Stimulated activated CD8-positive, alpha-beta memory T cell treated with anti-CD3 and anti-CD28 coated beads, Interleukin-2, amount 100 ng/mL, for 48 hours (primary cell): ENCODE results near the gene C2orf42.
"Not testable (repeated sequence)": the region's sequence is repeated elsewhere in the genome, so short reads cannot be mapped to it uniquely, and the experiment has no call there.

Experiments
- DNase-seq, 2 donors: peaks; one replicate each; pipeline ENCODE4 v3.0.0-alpha.2; 2020; ENCODE audit warnings: low read depth in 2 of 2

The C2orf42 gene

DNA sequence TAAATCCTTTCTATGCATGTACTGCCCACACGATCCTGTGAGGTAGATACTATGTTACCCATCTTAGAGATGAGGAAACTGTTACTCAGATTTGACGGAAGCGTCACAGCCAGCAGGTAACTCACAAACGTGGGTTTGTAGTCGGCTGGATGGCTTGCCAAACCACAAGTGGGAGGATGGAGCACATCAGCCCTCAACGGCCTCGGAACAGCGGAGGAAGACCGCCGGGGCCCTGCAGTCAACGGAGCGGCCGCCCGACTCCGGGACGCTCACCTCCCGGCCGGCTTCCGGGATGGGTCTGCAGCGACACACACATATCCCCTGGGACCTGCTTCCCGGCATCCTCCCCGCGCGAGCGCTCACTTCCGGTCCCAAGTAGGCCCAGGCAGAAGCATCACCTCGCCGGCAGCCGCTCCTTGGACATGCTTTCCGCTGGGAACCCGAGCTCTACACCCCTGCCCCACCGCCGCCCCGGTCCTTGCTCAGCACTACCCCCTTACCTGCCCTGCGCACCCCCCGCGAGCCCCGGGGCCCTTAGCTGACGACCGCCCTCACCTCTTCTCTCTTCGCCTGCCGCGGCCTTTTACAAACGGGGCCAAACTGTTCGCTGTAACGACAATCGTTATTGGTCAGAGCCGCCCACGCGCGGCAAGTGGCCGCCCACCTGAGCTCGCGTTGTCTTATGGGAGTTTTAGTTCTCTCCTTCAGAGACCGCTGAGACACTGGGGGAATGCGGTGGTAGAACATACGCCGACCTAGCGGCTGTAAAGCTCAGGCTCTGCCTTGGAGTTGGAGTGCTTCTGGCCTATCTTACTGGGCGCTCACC lies at the start of gene C2orf42:
Gene C2orf42, minus strand, starts transcription at position 602 of the 826 bp plus-strand sequence. CDS start 9,034 bp downstream, outside the sequence.
- peak; percentile 88 to 94 for DNase-seq

GRCh38 chr2:70240599-70240998 lies 49.8 kb upstream of the C2orf42 start:
- no peak for DNase-seq

DNA sequence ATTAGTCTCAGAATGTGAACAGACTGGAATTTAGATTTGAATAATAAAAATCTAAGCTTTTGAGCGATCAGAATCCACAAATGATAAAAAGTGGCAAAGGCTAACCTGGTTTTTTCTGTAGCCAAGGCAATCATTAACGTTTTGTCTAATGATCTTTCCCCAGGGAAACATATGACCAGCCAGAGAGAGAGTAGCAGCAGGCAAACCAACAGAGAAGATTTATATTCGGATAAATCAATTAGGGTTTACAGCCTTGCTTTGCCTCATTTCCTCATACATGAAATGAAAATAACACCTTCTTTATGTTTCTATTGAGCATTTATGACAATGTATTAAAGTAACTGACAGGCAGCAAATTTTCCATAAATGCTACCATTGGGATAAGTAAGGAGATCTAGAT lies 43.1 kb upstream of the C2orf42 start:
- DNase-seq, result no peak

GRCh38 chr2:70226781-70227180 lies 36.0 kb upstream of the C2orf42 start:
- DNase-seq, result no peak

- not testable (repeated sequence) for DNase-seq
Measured at GRCh38 chr2:70223305-70223704, 32.5 kb upstream of the C2orf42 start.

GRCh38 chr2:70214953-70215549 lies 24.2 kb upstream of the C2orf42 start:
- no peak for DNase-seq

DNA sequence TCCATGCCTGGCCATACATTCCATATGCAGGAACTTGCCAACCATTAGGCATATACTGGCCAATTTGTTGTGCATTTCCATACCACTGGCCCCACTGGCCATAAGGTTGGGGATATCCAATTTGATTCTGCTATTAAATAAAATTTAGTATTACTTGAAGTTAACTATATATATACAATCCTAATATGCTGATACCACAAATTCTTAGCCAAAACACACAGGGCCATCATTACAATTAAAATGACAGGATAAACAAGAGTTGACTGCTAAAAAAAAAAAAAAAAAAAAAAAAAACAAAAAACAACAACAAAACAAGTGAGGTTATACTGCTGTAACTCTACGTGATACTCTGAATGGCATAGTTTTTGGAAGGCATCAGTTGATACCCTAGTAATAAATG lies 23.5 kb upstream of the C2orf42 start:
- DNase-seq, result no peak

GRCh38 chr2:70212298-70212932 lies 21.6 kb upstream of the C2orf42 start:
- no peak for DNase-seq

- no peak for DNase-seq
Measured at GRCh38 chr2:70211595-70211994, 20.8 kb upstream of the C2orf42 start.

GRCh38 chr2:70204452-70204851 lies 13.6 kb upstream of the C2orf42 start:
- no peak for DNase-seq

DNA sequence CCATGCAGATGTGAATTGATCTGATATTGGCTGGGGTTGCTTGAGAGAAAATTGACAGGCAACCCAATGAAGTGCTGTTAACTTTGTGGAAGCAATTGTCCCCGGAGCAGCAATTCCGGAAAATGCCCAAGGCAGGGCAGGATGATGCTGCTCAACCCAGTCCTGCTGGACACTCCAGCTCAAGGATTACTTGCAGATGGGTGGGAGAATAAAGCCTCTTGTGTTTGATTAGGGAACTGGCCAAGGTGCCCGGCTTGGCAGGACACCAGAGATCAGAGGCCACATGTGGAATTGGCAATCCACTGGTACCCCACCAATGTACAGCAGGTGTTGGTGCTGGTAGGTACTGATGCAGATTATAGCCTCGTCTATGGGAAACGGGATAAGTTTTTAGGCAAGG lies 12.3 kb upstream of the C2orf42 start:
- no peak for DNase-seq

- no peak for DNase-seq
Measured at GRCh38 chr2:70202236-70202806, 11.5 kb upstream of the C2orf42 start.

- no peak for DNase-seq
Measured at GRCh38 chr2:70201831-70202230, 11.0 kb upstream of the C2orf42 start.

DNA sequence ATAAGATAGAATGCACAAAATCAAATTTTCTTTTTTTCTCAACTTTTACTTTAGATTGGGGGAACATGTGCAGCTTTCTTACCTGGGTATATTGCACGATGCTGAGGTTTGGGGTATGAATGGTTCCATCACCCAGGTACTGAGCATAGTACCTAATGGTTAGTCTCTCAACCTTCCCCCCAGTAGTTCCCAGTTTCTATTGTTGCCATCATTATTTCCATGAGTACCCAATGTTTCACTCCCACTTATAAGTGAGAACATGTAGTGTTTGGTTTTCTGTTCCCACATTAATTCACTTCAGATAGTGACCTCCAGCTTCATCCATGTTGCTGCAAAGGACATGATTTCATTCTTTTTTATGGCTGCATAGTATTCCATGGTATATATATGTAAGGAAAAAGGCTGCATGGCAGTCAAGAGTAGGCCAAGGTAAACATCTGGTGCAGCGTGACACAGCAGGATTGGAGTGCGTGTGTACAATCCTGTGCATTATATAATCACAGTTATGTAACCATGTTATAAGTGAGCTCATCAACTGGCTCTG lies 10.5 kb upstream of the C2orf42 start:
- no peak for DNase-seq

DNA sequence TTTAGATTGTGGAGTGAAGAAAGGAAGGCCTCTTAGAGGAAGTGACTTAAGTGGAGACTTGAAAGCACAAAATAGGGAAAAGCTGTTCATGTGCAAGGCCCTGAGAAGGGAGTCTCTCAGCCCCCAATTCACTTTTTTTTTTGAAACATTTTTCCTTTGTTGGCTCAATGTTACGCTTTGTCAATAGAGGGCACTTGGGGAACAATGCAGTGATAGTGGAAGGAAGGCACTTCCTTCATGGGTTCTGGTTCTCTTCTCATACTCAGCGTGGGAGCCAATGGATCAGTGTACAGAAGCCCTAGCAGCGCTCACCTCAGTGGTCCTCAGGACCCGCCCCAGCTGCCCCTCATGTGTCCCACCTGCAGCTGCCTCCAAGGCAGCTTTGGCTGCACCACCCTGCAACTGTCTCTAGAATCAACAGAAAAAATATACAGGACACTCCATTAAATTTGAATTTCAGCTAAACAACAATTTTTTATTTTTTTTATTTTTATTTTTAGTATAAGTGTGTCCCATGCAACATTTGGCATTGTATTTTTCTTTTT lies 8.6 kb upstream of the C2orf42 start:
- DNase-seq, result no peak

DNA sequence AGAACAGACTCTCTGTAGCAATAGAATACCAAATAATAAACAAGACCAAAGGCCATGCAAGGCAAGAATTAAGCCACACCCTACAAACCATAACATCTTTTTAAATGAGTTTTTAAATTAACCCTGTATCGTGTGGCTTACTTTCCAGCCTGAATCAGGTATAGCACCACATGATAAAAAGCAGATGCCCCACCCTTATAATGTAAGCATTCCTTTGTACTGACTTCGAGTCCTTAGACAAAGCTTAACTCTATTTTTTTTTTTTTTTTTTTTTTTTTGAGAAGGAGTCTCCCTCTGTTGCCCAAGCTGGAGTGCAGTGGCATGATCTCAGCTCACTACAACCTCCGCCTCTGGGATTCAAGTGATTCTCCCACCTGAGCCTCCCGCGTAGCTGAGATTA lies 1.7 kb upstream of the C2orf42 start:
- no peak for DNase-seq

GRCh38 chr2:70191244-70191735 lies 471 bp upstream of the C2orf42 start:
- DNase-seq, result no peak

- DNase-seq, result no peak
Measured at GRCh38 chr2:70188460-70188859, 2.4 kb downstream of the C2orf42 start.

- not testable (repeated sequence) for DNase-seq
Measured at GRCh38 chr2:70187170-70187569, 3.6 kb downstream of the C2orf42 start.

DNA sequence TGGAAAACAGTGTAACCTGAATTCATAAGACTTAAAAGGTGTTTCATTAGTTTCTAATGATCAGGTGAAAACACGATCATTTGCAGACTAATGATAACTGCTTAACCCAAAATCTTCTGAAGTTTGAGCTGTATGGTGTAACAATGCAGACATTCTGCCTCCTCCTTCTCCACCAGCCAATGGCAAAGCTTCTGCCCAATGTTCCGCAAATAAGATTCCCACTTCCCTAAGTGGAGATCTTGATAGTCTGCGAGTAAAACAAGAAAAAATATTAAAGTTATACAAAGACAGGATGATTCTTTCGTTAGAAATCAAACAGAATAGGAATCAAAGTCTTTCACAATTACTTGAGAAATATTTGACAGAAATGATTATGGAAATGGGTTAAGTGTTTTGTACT lies 8.1 kb downstream of the C2orf42 start:
- DNase-seq, result no peak

DNA sequence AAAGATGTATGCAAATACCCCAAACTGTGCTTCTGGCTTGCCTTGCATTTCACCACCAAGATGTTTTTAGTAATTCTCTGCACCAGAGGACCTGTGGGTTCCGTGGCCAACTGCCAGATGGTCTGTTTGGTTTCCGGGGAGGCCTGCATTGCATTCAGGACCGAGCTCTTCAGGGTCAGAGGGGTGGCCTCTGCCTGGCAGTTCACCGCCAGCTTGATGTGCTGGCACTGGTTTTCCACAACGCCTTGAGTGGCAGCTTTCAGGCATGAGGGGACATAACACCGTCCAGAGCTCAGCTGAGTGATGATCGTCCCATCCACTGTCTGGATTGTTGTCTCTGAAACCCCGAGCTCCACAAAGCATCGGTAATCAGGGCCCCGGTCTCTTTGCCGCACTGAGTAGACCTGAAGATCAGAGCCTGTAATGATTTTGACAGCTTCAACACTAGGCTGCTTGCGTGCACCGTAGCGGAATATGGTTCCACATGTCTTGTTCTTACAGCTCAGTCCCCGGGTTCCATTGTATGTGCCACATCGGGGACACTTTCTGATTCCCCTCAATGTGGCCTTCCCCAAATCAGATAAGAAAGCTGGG lies 9.4 kb downstream of the C2orf42 start:
- no peak for DNase-seq
